HG03039 (cell line): ENCODE results near the gene ACBD4.

Experiments
- ATAC-seq: cut with Tn5 transposase; IDR thresholded peaks from one replicate; pipeline ENCODE4 v1.9.1; 2021; ENCODE audit warnings: mild to moderate bottlenecking, moderate library complexity; ENCODE audit not compliant: unreplicated experiment

Gene ACBD4

DNA sequence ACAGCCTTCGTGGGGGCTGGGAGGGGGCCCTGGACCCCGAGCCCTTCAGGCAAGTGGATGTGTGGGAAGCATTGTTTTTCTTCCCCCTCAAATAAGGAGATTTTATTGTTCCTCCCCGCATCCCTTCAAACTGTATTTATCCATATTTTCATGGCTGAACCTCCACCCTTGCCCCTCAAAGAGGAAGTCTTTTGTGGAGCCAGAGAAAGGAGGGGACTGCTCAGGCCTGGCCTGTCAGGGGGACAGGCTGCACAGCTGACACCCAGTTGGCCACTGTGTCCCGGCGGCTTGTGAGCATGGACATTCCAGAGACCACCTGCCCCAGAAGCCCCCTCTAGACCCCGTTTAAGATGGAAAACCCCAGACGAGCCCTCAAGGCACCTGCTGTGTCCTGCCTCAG, 42.1 kb downstream of the ACBD4 start:
- no peak for ATAC-seq

DNA sequence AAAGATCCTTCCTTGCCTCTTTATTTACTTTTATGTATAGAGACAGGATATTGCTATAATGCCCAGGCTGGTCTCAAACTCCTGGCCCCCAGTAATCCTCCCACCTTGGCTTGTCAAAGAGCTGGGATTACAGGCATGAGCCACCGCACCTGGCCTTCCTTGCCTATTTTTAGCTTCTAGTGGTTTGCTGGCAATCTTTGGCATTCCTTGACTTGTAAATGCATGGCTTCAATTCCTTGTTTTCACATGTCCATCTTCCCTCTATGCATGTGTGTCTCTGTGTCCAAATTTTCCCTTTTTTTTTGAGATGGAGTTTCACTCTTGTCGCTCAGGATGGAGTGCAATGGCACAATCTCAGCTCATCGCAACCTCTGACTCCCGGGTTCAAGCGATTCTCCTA, 48.7 kb downstream of the ACBD4 start:
- ATAC-seq, result no peak

DNA sequence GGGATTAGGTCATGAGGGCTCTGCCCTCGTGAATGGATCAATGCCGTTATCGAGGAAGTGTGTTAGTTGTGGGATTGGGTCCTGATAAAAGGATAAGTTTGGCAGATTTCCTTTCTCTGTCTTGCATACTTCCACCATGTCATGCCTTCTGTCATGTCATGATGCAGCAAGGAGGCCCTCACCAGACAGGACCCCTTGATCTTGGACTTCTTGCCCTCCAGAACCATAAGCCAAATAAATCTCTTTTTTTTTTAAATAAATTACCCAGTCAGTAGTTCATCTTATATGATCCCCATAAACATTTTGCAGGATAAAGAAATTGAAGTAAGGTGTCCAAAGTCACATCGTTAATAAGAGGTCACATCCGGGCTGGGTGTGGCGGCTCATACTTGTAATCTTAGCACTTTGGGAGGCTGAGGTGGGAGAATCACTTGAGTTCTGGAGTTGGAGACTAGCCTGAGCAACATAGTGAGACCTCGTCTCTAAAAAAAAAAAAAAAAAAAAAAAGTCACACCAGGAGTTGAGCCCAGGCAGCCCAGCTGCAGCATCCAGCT, 51.4 kb downstream of the ACBD4 start:
- ATAC-seq, result no peak

- no peak for ATAC-seq
These were observed 53.5 kb downstream of the ACBD4 start for GRCh38 chr17:45189009-45189408.

GRCh38 chr17:45190503-45191255, 55.2 kb downstream of the ACBD4 start:
- no peak for ATAC-seq
